GM12878 (cell line): ENCODE measurements around the gene NCF4. TPM values are rescaled to one million over a fixed set of nuclear protein-coding genes. Genes with fewer than 3 reads are reported as not detected.

ENCODE experiments used
- ATAC-seq: fragments of 200-7000 bp; cut with Tn5 transposase; 3 replicates; pipeline ENCODE4 v1.9.1; 2020; ENCODE audit warnings: mild to moderate bottlenecking, moderate library complexity
- BruUV-seq: library from RNA; stranded (reverse); fragments of 400-500 nt; replicated peaks from 2 replicates; lab custom pipeline; 2021; lab: Mats Ljungman, UMichigan
- CTCF ChIA-PET: fragments of 300-600 bp; sonication (Branson Sonifier 250); formaldehyde crosslinking; extraction: SDS; loops from one replicate; lab custom pipeline; 2021; ENCODE audit warnings: inconsistent platforms; lab: Yijun Ruan, JAX
- POLR2A ChIA-PET: fragments of 350-600 bp; formaldehyde crosslinking; extraction: SDS; loops from one replicate; lab custom pipeline; 2021; ENCODE audit warnings: inconsistent platforms; lab: Charles Lee
- RAD21 ChIA-PET: fragments of 300-600 bp; sonication (Branson Sonifier 250); formaldehyde crosslinking; loops from one replicate; lab custom pipeline; 2023; ENCODE audit warnings: antibody characterized with exemption; ENCODE audit not compliant: unreplicated experiment; lab: Charles Lee
- SMC1A ChIA-PET: fragments of 300-600 bp; sonication (Branson Sonifier 250); formaldehyde crosslinking; loops from one replicate; lab custom pipeline; 2023; ENCODE audit not compliant: unreplicated experiment, uncharacterized antibody; lab: Charles Lee
- DNase-seq: peaks from one replicate; pipeline ENCODE4 v3.0.0-alpha.2; 2011; ENCODE audit warnings: low read depth, low spot score
- FAIRE-seq: peaks from 3 replicates; lab custom pipeline; 2011; peaks lifted over from hg19 to GRCh38; lab: Jason Lieb, UNC
- H2AFZ ChIP-seq: 2 replicates; pipeline ENCODE4 v1.6.0; 2011; ENCODE audit warnings: low read depth, low read length, control low read depth; ENCODE audit not compliant: control insufficient read depth
- H3K27ac ChIP-seq: 2 replicates; pipeline ENCODE4 v1.5.1; 2011; ENCODE audit warnings: control low read depth; ENCODE audit not compliant: control insufficient read depth, insufficient read depth
- H3K27me3 ChIP-seq, 2 experiments: replicated peaks in 1 of 2; 2 replicates each; pipeline versions ENCODE4 v1.6.0 to v1.6.1; 2011; ENCODE audit warnings: low read length in 1 of 2; ENCODE audit not compliant: control insufficient read depth in 2 of 2, insufficient read depth in 2 of 2
- H3K36me3 ChIP-seq, 2 experiments: 2 replicates each; pipeline ENCODE4 v1.5.1; 2011; ENCODE audit warnings: low read length in 1 of 2; ENCODE audit not compliant: control insufficient read depth in 2 of 2, insufficient read depth in 2 of 2
- H3K4me1 ChIP-seq: 2 replicates; pipeline ENCODE4 v1.6.1; 2011; ENCODE audit warnings: mild to moderate bottlenecking, low read length, moderate library complexity, mixed read lengths; ENCODE audit not compliant: control insufficient read depth, insufficient read depth
- H3K4me2 ChIP-seq: 2 replicates; pipeline ENCODE4 v1.6.0; 2011; ENCODE audit warnings: control low read depth; ENCODE audit not compliant: control insufficient read depth, insufficient read depth
- H3K4me3 ChIP-seq: fragments of 200-600 bp; sonication (generic); 2 replicates; pipeline ENCODE4 v1.5.1; 2016
- H3K79me2 ChIP-seq: 2 replicates; pipeline ENCODE4 v1.6.0; 2011; ENCODE audit warnings: low read length; ENCODE audit not compliant: control insufficient read depth, insufficient read depth
- H3K9ac ChIP-seq: 2 replicates; pipeline ENCODE4 v1.8.0; 2011; ENCODE audit warnings: low read length, control low read depth, mixed read lengths; ENCODE audit not compliant: control insufficient read depth, insufficient read depth
- H3K9me3 ChIP-seq: replicated peaks from 3 replicates; pipeline ENCODE4 v1.5.1; 2011; ENCODE audit warnings: mild to moderate bottlenecking, low read length; ENCODE audit not compliant: control insufficient read depth, insufficient read depth
- H4K20me1 ChIP-seq: 2 replicates; pipeline ENCODE4 v1.6.0; 2011; ENCODE audit not compliant: control insufficient read depth, insufficient read depth
- BHLHE40 ChIP-seq, 2 experiments: fragments of 450-650 bp in 1 of 2; IDR thresholded peaks; 2 replicates each; pipeline ENCODE4 v1.6.1; 2011 to 2017; ENCODE audit warnings: low read depth in 2 of 2, borderline replicate concordance in 1 of 2, improper control_type of control experiment in 1 of 2, low read length in 1 of 2, mild to moderate bottlenecking in 1 of 2
- CEBPB ChIP-seq, 2 experiments: fragments of 150-350 bp in 1 of 2; IDR thresholded peaks; 2 replicates each; pipeline ENCODE4 v1.6.1; 2012 to 2014; ENCODE audit warnings: low read depth in 2 of 2, low read length in 2 of 2, borderline replicate concordance in 1 of 2, inconsistent platforms in 1 of 2
- CHD2 ChIP-seq: IDR thresholded peaks from 2 replicates; pipeline ENCODE4 v1.6.1; 2011; ENCODE audit warnings: low read depth, low read length, improper control_type of control experiment, borderline replicate concordance
- CHD4 ChIP-seq: fragments of 200-600 bp; sonication (generic); IDR thresholded peaks from 2 replicates; pipeline ENCODE4 v1.6.1; 2016; ENCODE audit warnings: mild to moderate bottlenecking
- ETV6 ChIP-seq, 2 experiments: fragments of 450-650 bp in 1 of 2; IDR thresholded peaks in 1 of 2; conservative IDR thresholded peaks in 1 of 2; 2 replicates each; pipeline ENCODE4 v1.6.1; 2014; ENCODE audit warnings: antibody characterized with exemption in 1 of 2, borderline replicate concordance in 1 of 2, low read depth in 1 of 2, mild to moderate bottlenecking in 1 of 2, moderate library complexity in 1 of 2
- GATAD2B ChIP-seq: fragments of 450-650 bp; conservative IDR thresholded peaks from 2 replicates; pipeline ENCODE4 v1.6.1; 2017; ENCODE audit warnings: low read depth, mild to moderate bottlenecking, moderate library complexity
- HDGF ChIP-seq: fragments of 450-650 bp; IDR thresholded peaks from 2 replicates; pipeline ENCODE4 v1.6.1; 2016; ENCODE audit warnings: antibody characterized with exemption
- NFYA ChIP-seq: IDR thresholded peaks from 2 replicates; pipeline ENCODE4 v1.6.1; 2011; ENCODE audit warnings: low read depth, mild to moderate bottlenecking, low read length, improper control_type of control experiment, borderline replicate concordance
- NFYB ChIP-seq: IDR thresholded peaks from 2 replicates; pipeline ENCODE4 v1.6.1; 2011; ENCODE audit warnings: low read depth, mild to moderate bottlenecking, low read length, improper control_type of control experiment, moderate library complexity; ENCODE audit not compliant: insufficient read depth
- SMAD1 ChIP-seq: fragments of 450-650 bp; IDR thresholded peaks from 2 replicates; pipeline ENCODE4 v1.6.1; 2018; ENCODE audit warnings: mild to moderate bottlenecking, low read depth; ENCODE audit not compliant: partially characterized antibody
- STAT1 ChIP-seq: fragments of 450-650 bp; conservative IDR thresholded peaks from 2 replicates; pipeline ENCODE4 v1.6.1; 2014; ENCODE audit warnings: antibody characterized with exemption, mild to moderate bottlenecking
- TBL1XR1 ChIP-seq: IDR thresholded peaks from 2 replicates; pipeline ENCODE4 v1.6.1; 2012; ENCODE audit warnings: low read depth, low read length, improper control_type of control experiment
- ZBED1 ChIP-seq: IDR thresholded peaks from 2 replicates; pipeline ENCODE4 v1.6.1; 2016; ENCODE audit warnings: borderline replicate concordance
- WGBS: methylation state at CpG from one replicate; pipeline ENCODE4 v1.1.6; 2016; ENCODE audit warnings: low lambda C conversion rate; ENCODE audit not compliant: insufficient replicate concordance, insufficient coverage; ENCODE audit errors: missing lambda C conversion rate; 5-methylcytosine and 5-hydroxymethylcytosine counted together
- in situ Hi-C: fragments of 300-500 bp; cut with MboI; formaldehyde crosslinking; loops from 9 replicates; pipeline ENCODE4 v1.14.3; 2018; ENCODE audit warnings: mixed read lengths
- intact Hi-C: fragments of 100-400 bp; cut with micrococcal nuclease; formaldehyde crosslinking; loops from one replicate; pipeline ENCODE4 v1.14.2; 2022; ENCODE audit not compliant: unreplicated experiment
- polyA plus RNA-seq, 11 experiments: library from polyadenylated mRNA; depleted of rRNA in 4 of 11; unstranded in 6 of 11; stranded (reverse) in 5 of 11; fragments of >200 nt; fragmentation: Nextera tagmentation in 4 of 11; fragmentation: Illumina TruSeq in 1 of 11; extraction: Ambion mirVana in 4 of 11; extraction: Trizol in 1 of 11; gene quantifications; 1 replicate in 1 of 11; 2 replicates in 10 of 11; pipeline versions ENCODE4 v1.2.1 to v1.2.3, GENCODE V29; 2011 to 2016; ENCODE audit warnings: inconsistent platforms in 2 of 11, missing spikeins in 2 of 11, low read depth in 1 of 11
- total RNA-seq, 4 experiments: library from RNA; depleted of rRNA in 3 of 4; stranded (reverse); fragments of >200 nt in 3 of 4; fragmentation: Illumina TruSeq in 1 of 4; extraction: Trizol in 1 of 4; gene quantifications; 2 replicates each; pipeline versions ENCODE4 v1.2.1 to v1.2.3, GENCODE V29; 2013 to 2021
- TF ChIP-seq, protein P1 (sequence below): fragments of 450-650 bp; IDR thresholded peaks from 2 replicates; pipeline ENCODE4 v1.6.1; 2017; ENCODE audit warnings: borderline replicate concordance
- TF ChIP-seq, protein P2 (sequence below): fragments of 450-650 bp; IDR thresholded peaks from 2 replicates; pipeline ENCODE4 v1.6.1; 2016; ENCODE audit warnings: mild to moderate bottlenecking
- TF ChIP-seq, protein P3 (sequence below): IDR thresholded peaks from 2 replicates; pipeline ENCODE4 v1.6.1; 2011; ENCODE audit warnings: low read depth, low read length, improper control_type of control experiment, borderline replicate concordance
- TF ChIP-seq, protein P4 (sequence below): IDR thresholded peaks from 2 replicates; pipeline ENCODE4 v1.6.1; 2011; ENCODE audit warnings: low read depth, mild to moderate bottlenecking, low read length, moderate library complexity, borderline replicate concordance; ENCODE audit errors: extremely low read depth
- TF ChIP-seq, protein P5 (sequence below): fragments of 450-650 bp; IDR thresholded peaks from 2 replicates; pipeline ENCODE4 v1.6.1; 2016; ENCODE audit warnings: mild to moderate bottlenecking

NCF4 gene
- total and polyA plus RNA-seq, 10 of the 15 experiments (the other 5 are each of a cell fraction or from before 2014, with no cell fraction given): 22.9 to 136 (median 72.5) TPM

DNA sequence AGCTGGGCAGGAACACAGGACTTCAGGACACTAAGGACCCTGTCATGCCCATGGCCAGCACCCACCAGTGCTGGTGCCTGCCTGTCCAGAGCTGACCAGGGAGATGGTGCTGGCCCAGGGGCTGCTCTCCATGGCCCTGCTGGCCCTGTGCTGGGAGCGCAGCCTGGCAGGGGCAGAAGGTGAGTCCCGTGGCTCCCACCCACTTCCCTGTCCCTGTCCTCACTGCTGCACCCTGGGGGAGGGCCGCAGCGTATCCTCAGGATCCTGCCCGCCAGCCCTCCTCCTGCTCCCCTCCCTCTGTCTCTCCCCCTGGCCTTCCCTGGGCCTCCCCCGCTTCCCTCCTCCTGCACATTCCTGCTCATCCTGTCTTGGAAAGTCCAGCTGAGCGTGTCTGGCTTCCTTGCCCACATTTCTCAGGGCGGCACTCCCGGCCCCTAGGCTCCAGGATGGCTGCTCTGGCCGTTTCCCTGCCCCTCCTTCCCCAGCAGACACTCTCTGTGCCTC is 61.4 kb downstream of the NCF4 start:
- DNase-seq: no peak
- ChIA-PET SMC1A (interaction anchor here (0.8 to 3.4 kb wide), 4 partner anchors 12 to 67 kb away, joined by 4 to 19 read pairs (median 8); partner anchors contain the start of gene NCF4), POLR2A (interaction anchor here (0.8 to 5.2 kb wide), 4 partner anchors 18 to 61 kb away, joined by 3 to 33 read pairs (median 4); partner anchors contain the start of gene NCF4), CTCF (interaction anchor here (0.8 to 6.4 kb wide), 5 partner anchors 19 to 63 kb away, joined by 3 to 73 read pairs (median 4); partner anchors contain the start of gene NCF4), RAD21 (interaction anchor here (1.1 to 4.3 kb wide), 3 partner anchors 21 to 62 kb away, joined by 3 to 27 read pairs (median 8); partner anchors contain the start of gene NCF4)
- 78% methylated on average over 9 of the region's 10 CpGs for WGBS
- in situ Hi-C loops (no loop called here), intact Hi-C loops (no loop called here)
- BruUV-seq: no TSS peak
- Histone ChIP-seq H3K79me2 (peaks cover 20% of the 10 kb centered on the region), H3K4me1 (peaks cover 19% of the 10 kb centered on the region), H3K9ac (peak overlapping the region; percentile 47; the same call in 1 of the 2 replicates), H3K36me3 (peaks cover 6 to 11% of the 10 kb centered on the region in 2 experiments; a peak in 3 of 4 replicates), H3K27ac (peak overlapping the region; percentile 76), H3K9me3 (peaks cover 3% of the 10 kb centered on the region; the same call in 2 of the 3 replicates), H3K4me2 (peak overlapping the region; percentile 75), H3K27me3 (no peaks in the 10 kb centered on the region), H3K4me3 (no peak overlapping the region), H2AFZ (no peak overlapping the region), H4K20me1 (no peaks in the 10 kb centered on the region)
- no peak for FAIRE-seq
- peak; percentile 6; the same call in 2 of the 3 replicates for ATAC-seq
- TF ChIP-seq TBL1XR1 (no peak), CEBPB (IDR thresholded peaks at IDR 0.05; ENCODE audit: borderline replicate concordance in 1 of 2, low read depth in 2 of 2, low read length in 2 of 2) (no peak), BHLHE40 (IDR thresholded peaks at IDR 0.05; ENCODE audit: borderline replicate concordance in 1 of 2, low read depth in 2 of 2, low read length in 1 of 2) (no peak), ETV6 (conservative IDR thresholded peaks at IDR 0.05 in 1 of 2, IDR thresholded peaks at IDR 0.05 in 1 of 2; ENCODE audit: borderline replicate concordance in 1 of 2, low read depth in 1 of 2) (no peak), CHD2 (no peak), HDGF (no peak), SMAD1 (no peak), CHD4 (no peak), NFYA (no peak), NFYB (no peak), ZBED1 (no peak), GATAD2B (no peak), STAT1 (no peak)
- TF ChIP-seq, protein P1, sequence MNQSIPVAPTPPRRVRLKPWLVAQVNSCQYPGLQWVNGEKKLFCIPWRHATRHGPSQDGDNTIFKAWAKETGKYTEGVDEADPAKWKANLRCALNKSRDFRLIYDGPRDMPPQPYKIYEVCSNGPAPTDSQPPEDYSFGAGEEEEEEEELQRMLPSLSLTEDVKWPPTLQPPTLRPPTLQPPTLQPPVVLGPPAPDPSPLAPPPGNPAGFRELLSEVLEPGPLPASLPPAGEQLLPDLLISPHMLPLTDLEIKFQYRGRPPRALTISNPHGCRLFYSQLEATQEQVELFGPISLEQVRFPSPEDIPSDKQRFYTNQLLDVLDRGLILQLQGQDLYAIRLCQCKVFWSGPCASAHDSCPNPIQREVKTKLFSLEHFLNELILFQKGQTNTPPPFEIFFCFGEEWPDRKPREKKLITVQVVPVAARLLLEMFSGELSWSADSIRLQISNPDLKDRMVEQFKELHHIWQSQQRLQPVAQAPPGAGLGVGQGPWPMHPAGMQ: no peak
- TF ChIP-seq, protein P2, sequence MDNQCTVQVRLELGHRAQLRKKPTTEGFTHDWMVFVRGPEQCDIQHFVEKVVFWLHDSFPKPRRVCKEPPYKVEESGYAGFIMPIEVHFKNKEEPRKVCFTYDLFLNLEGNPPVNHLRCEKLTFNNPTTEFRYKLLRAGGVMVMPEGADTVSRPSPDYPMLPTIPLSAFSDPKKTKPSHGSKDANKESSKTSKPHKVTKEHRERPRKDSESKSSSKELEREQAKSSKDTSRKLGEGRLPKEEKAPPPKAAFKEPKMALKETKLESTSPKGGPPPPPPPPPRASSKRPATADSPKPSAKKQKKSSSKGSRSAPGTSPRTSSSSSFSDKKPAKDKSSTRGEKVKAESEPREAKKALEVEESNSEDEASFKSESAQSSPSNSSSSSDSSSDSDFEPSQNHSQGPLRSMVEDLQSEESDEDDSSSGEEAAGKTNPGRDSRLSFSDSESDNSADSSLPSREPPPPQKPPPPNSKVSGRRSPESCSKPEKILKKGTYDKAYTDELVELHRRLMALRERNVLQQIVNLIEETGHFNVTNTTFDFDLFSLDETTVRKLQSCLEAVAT: no peak
- TF ChIP-seq, protein P3, sequence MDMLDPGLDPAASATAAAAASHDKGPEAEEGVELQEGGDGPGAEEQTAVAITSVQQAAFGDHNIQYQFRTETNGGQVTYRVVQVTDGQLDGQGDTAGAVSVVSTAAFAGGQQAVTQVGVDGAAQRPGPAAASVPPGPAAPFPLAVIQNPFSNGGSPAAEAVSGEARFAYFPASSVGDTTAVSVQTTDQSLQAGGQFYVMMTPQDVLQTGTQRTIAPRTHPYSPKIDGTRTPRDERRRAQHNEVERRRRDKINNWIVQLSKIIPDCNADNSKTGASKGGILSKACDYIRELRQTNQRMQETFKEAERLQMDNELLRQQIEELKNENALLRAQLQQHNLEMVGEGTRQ: no peak
- TF ChIP-seq, protein P4, sequence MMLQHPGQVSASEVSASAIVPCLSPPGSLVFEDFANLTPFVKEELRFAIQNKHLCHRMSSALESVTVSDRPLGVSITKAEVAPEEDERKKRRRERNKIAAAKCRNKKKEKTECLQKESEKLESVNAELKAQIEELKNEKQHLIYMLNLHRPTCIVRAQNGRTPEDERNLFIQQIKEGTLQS: no peak
- TF ChIP-seq, protein P5, sequence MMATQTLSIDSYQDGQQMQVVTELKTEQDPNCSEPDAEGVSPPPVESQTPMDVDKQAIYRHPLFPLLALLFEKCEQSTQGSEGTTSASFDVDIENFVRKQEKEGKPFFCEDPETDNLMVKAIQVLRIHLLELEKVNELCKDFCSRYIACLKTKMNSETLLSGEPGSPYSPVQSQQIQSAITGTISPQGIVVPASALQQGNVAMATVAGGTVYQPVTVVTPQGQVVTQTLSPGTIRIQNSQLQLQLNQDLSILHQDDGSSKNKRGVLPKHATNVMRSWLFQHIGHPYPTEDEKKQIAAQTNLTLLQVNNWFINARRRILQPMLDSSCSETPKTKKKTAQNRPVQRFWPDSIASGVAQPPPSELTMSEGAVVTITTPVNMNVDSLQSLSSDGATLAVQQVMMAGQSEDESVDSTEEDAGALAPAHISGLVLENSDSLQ: no peak
